HG03103 (cell line): ENCODE data around the gene CDC14B.

Source experiments
- ATAC-seq: cut with Tn5 transposase; IDR thresholded peaks from one replicate; pipeline ENCODE4 v1.9.1; 2021; ENCODE audit warnings: low read depth; ENCODE audit not compliant: unreplicated experiment

CDC14B gene

DNA sequence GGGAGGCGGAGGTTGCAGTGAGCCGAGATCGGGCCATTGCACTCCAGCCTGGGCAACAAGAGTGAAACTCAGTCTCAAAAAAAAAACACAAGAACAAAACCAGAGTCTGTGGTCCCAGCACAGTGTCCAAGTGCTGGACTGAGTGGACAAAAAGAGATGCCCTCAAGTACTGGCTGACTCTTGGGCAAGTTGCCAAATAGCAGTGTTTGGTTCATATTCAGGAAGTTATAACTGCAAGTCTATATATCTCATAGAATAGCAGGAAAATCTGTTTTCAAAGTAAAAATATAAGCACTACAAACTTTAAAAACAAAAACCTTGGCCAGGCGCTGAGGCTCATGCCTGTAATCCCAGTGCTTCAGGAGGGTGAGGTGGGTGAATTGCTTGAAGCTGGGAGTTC, 162.4 kb downstream of the CDC14B start:
- ATAC-seq, result no peak

DNA sequence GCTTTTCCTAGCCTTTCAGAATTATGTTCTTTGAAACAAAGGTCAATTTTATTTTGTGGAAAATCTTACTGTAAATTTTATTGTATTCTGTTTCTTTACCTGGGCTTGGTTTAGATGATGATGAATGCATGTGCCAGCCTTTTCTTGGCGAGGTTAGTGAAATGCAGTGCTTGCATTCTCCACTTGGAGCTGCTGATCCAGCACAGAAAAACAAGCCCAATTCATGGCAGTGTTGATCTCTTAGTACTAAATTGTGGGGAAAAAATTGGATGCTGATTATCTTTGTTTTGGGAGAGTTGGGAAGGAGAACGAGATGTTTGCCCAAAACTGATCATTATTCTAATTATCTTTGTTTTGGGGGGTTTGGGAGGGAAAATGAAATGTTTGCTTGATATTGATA, 166.0 kb downstream of the CDC14B start:
- no peak for ATAC-seq

DNA sequence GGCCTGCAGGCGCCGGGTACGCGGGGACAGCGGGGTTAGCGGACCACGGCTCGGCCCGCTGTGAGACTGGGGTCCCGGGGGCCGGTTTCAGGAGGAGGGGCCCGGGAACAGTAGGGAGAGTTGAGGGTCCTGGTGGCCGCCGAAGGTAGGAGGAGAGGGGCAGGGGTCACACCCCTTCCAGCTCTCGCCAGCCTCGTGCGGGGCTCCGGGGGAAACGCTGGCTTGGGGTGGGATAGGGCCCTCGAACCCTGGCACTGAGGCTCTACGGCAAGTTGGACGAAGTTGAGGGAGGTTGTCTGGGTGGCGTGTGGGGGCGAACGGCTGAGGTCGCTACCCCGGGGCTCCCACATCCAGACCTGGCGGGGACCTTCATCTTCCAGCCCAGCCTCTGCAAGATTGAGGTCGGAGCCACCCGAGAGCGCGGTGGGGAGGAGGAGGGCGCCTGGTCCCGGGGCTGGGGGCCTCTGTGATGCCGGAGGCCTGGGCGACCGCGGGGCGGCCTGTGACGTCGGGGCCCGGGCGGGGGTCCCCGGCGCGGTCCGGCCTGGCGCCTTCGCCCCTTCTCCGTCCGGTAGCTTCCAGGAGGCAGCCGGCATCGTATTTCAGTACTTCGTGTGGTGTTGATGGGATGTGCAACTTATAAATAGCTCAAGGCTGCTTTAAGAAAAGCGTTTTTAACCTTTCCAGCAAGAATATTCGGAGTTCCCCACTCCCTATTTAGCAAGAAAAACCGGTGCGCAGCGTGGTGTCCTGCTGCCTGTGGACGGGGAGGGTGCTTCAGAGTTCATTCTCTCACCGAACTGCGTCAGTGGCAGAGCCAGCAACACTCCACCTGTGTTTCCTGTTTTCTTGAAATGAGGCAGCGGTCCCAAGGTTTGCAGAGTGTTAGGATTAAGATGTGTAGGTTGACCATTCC, 168.8 kb downstream of the CDC14B start:
- ATAC-seq, result no peak
